Amniotic epithelial cell (primary cell): Measurements from ENCODE around the gene KLHL33.

Experiments used
- DNase-seq: peaks from one replicate; pipeline ENCODE4 v3.0.0-alpha.2; 2010; ENCODE audit warnings: low read depth

KLHL33 gene

GRCh38 chr14:20376071-20376588 is 59.8 kb downstream of the KLHL33 start:
- no peak for DNase-seq
